Measurements from ENCODE around the gene B4GALT7.

B4GALT7 gene

DNA sequence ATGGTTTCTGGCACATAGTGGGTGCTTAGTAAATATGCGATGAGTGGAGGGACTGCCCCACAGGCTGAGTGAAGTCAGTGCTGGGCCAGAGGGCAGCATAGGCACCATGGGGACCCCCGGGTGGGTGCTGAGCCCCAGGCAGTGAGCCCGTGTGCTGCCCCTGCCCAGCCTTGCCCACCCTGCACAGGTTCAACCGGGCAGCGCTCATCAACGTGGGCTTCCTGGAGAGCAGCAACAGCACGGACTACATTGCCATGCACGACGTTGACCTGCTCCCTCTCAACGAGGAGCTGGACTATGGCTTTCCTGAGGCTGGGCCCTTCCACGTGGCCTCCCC lies 7.2 kb downstream of the B4GALT7 start:
- no peak overlapping the region for H3K27ac ChIP-seq
- no peak overlapping the region for H2AFZ ChIP-seq
- H3K9ac ChIP-seq, result no peak overlapping the region
- H3K4me1 ChIP-seq, result peaks cover 6% of the 10 kb centered on the region
- TF ChIP-seq, protein P1, sequence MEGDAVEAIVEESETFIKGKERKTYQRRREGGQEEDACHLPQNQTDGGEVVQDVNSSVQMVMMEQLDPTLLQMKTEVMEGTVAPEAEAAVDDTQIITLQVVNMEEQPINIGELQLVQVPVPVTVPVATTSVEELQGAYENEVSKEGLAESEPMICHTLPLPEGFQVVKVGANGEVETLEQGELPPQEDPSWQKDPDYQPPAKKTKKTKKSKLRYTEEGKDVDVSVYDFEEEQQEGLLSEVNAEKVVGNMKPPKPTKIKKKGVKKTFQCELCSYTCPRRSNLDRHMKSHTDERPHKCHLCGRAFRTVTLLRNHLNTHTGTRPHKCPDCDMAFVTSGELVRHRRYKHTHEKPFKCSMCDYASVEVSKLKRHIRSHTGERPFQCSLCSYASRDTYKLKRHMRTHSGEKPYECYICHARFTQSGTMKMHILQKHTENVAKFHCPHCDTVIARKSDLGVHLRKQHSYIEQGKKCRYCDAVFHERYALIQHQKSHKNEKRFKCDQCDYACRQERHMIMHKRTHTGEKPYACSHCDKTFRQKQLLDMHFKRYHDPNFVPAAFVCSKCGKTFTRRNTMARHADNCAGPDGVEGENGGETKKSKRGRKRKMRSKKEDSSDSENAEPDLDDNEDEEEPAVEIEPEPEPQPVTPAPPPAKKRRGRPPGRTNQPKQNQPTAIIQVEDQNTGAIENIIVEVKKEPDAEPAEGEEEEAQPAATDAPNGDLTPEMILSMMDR (IDR thresholded peaks at IDR 0.05), result no peak
- H3K4me3 ChIP-seq (ENCODE audit: low read depth, low read length), result no peak overlapping the region
- H3K9me3 ChIP-seq (ENCODE audit: control insufficient read depth, low read length), result no peaks in the 10 kb centered on the region
- no peaks in the 10 kb centered on the region for H3K36me3 ChIP-seq (ENCODE audit: control insufficient read depth, insufficient read depth, low read length)
- H3K79me2 ChIP-seq, result no peaks in the 10 kb centered on the region
- no peaks in the 10 kb centered on the region for H3K27me3 ChIP-seq (ENCODE audit: control insufficient read depth, insufficient read depth, low read length)
- no peak overlapping the region for H3K4me2 ChIP-seq (ENCODE audit: low read length)

DNA sequence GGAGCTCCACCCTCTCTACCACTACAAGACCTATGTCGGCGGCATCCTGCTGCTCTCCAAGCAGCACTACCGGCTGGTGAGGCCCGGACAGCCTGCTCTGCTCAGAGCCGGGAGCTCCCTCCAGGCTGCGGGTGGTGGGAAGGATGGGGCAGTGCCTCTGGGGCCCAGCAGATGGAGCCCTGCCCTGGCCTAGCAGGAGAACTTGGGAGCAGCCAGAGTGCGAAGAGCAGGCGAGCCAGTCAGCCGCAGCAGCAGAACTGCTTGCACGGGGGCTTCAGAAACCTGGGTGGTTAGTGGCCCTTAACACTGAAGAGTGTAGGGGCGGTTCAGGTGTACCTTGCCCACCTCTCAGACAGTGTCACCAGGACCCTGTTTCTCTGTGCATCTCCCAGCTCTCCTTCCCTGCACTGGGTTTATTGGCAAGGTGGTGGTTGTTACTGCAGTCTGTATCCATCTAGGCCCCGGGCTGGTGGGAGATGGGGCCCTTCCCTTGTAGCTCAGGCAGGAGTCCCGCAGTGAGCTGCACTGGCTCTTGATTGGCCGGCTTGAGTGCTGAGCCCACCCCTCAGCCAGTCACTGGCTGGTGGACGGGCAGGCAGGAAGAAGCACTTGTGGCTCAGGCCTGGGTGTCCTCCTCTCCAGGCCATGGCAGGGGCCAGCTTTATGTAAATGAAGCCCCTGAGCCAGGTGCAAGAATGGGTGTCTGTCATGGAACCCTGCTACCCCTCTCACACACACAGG lies 7.7 kb downstream of the B4GALT7 start:
- TF ChIP-seq, protein P1 (IDR thresholded peaks at IDR 0.05), result peak; percentile 93
- Histone ChIP-seq H3K9me3 (ENCODE audit: control insufficient read depth, low read length) (no peaks in the 10 kb centered on the region), H3K4me2 (ENCODE audit: low read length) (no peak overlapping the region), H3K27me3 (ENCODE audit: control insufficient read depth, insufficient read depth, low read length) (no peaks in the 10 kb centered on the region), H3K4me1 (peaks cover 6% of the 10 kb centered on the region), H3K9ac (no peak overlapping the region), H3K27ac (no peak overlapping the region), H2AFZ (no peak overlapping the region), H3K79me2 (no peaks in the 10 kb centered on the region), H3K4me3 (ENCODE audit: low read depth, low read length) (no peak overlapping the region), H3K36me3 (ENCODE audit: control insufficient read depth, insufficient read depth, low read length) (no peaks in the 10 kb centered on the region)

DNA sequence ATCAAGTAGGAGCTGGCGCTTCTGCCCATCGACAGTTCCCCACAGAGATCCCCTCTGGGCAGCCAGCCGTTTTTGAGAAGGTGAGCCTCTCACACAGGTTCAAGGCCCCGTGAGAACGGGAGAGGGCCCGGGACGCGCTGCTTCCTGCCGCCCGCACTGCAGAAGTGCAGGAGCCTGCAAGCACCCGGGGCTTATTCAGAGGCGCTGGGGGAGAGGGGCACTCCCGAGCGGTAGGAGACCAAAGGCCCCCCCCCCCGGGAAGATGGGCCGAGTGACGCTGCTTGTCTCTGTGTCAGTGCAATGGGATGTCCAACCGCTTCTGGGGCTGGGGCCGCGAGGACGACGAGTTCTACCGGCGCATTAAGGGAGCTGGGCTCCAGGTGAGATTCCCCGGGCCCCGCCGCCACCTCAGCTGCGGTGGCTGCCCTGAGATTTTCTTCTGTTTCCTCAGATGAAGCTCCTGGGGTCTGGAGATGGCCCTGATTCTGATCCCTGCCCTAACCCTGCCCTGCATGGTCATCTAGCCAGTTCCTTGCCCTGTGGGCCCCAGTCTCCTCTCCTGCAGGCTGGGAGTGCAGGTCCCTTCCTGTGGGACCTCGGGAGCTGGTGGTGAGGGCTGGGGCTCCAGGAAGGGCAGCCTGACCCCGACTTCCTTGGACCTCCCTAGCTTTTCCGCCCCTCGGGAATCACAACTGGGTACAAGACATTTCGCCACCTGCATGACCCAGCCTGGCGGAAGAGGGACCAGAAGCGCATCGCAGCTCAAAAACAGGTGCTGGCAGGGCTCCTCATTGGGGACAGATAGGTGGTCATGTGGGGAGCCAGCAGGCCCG lies 8.5 kb downstream of the B4GALT7 start:
- TF ChIP-seq, protein P1 (IDR thresholded peaks at IDR 0.05), result no peak
- peaks cover 3% of the 10 kb centered on the region for H3K4me1 ChIP-seq
- H3K9ac ChIP-seq, result no peak overlapping the region

DNA sequence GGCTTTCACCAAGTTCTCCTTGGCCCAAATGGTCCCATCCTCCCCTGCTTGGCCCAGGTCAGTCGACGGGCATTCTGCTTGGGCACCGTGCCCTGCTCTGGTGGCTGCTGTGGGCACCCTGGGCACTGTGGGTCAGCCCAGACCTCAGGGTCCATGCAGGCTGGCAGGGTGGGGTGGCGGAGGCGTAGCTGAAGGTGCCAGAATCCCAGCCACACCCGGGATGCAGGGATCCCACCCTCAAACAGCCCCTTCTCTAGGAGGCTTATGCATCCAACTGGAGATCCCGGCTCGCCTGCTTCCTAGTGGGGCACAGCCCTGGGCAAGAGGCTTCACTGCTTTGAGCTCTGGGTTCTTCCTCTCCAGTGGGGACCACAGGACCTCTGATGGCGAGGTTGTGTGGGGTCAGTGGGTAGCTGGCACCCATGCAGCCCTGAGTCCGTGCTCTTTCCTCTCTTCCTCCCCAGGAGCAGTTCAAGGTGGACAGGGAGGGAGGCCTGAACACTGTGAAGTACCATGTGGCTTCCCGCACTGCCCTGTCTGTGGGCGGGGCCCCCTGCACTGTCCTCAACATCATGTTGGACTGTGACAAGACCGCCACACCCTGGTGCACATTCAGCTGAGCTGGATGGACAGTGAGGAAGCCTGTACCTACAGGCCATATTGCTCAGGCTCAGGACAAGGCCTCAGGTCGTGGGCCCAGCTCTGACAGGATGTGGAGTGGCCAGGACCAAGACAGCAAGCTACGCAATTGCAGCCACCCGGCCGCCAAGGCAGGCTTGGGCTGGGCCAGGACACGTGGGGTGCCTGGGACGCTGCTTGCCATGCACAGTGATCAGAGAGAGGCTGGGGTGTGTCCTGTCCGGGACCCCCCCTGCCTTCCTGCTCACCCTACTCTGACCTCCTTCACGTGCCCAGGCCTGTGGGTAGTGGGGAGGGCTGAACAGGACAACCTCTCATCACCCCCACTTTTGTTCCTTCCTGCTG lies 9.4 kb downstream of the B4GALT7 start:
- Histone ChIP-seq H3K36me3 (ENCODE audit: control insufficient read depth, insufficient read depth, low read length) (no peaks in the 10 kb centered on the region), H2AFZ (no peak overlapping the region), H3K4me3 (ENCODE audit: low read depth, low read length) (no peak overlapping the region), H3K4me2 (ENCODE audit: low read length) (no peak overlapping the region), H3K27me3 (ENCODE audit: control insufficient read depth, insufficient read depth, low read length) (no peaks in the 10 kb centered on the region), H3K4me1 (peaks cover 3% of the 10 kb centered on the region), H3K27ac (no peak overlapping the region), H3K9me3 (ENCODE audit: control insufficient read depth, low read length) (no peaks in the 10 kb centered on the region), H3K9ac (no peak overlapping the region), H3K79me2 (no peaks in the 10 kb centered on the region)
- TF ChIP-seq, protein P1 (IDR thresholded peaks at IDR 0.05), result no peak

More for the DNA sequence above, 8.5 kb downstream of the B4GALT7 start:
- H3K4me3 ChIP-seq (ENCODE audit: low read depth, low read length), result no peak overlapping the region
- no peaks in the 10 kb centered on the region for H3K79me2 ChIP-seq
- no peak overlapping the region for H2AFZ ChIP-seq
- H3K27ac ChIP-seq, result no peak overlapping the region
- no peaks in the 10 kb centered on the region for H3K27me3 ChIP-seq (ENCODE audit: control insufficient read depth, insufficient read depth, low read length)
- no peak overlapping the region for H3K4me2 ChIP-seq (ENCODE audit: low read length)
- no peaks in the 10 kb centered on the region for H3K36me3 ChIP-seq (ENCODE audit: control insufficient read depth, insufficient read depth, low read length)
- H3K9me3 ChIP-seq (ENCODE audit: control insufficient read depth, low read length), result no peaks in the 10 kb centered on the region
